ENCODE results near the gene TMEM125.

DNA sequence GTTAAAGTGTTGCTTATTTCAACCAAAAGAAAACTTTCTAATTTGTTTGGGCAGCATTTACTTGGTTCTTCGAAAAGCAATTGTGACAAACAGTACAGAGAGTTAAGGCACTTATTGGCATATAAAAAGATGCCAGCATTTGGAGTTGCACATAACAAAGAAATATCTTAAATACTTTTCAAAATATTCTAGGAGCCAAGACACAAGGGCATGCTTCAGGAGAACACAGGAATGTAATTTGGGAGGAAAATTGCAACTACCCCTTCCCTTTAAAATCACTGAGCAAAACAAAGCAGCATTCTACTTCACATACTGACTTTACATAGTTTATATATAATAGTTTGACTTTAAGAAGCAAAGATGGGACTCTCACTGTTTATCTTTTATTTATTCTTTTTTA, 26.4 kb downstream of the TMEM125 start:
- TF ChIP-seq, protein P1, sequence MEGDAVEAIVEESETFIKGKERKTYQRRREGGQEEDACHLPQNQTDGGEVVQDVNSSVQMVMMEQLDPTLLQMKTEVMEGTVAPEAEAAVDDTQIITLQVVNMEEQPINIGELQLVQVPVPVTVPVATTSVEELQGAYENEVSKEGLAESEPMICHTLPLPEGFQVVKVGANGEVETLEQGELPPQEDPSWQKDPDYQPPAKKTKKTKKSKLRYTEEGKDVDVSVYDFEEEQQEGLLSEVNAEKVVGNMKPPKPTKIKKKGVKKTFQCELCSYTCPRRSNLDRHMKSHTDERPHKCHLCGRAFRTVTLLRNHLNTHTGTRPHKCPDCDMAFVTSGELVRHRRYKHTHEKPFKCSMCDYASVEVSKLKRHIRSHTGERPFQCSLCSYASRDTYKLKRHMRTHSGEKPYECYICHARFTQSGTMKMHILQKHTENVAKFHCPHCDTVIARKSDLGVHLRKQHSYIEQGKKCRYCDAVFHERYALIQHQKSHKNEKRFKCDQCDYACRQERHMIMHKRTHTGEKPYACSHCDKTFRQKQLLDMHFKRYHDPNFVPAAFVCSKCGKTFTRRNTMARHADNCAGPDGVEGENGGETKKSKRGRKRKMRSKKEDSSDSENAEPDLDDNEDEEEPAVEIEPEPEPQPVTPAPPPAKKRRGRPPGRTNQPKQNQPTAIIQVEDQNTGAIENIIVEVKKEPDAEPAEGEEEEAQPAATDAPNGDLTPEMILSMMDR (IDR thresholded peaks at IDR 0.05), result no peak
- no peak for TF ChIP-seq POLR2A (IDR thresholded peaks at IDR 0.05)
